ENCODE measurements around the gene GCM1. TPM values are rescaled to one million over a fixed set of nuclear protein-coding genes. Genes with fewer than 3 reads are reported as not detected.
A peak's percentile ranks its signal among the peaks of the same experiment; 100 is the strongest.

GCM1 gene
- total and polyA plus RNA-seq, 9 of the 15 experiments (the other 6 are each of a cell fraction or from before 2014, with no cell fraction given), result not detected

- DNase-seq (ENCODE audit: extremely low read depth in 1 of 4, low spot score in 3 of 4), result peak; percentile 20 to 45 (median 24)
- Histone ChIP-seq H3K4me1 (replicated peaks in 1 of 2; ENCODE audit: control insufficient read depth in 2 of 2, insufficient read depth in 2 of 2, low read length in 2 of 2) (no peaks in the 10 kb centered on the region), H3K27me3 (ENCODE audit: control insufficient read depth in 2 of 2, insufficient read depth in 2 of 2, low read length in 2 of 2) (peaks cover 33 to 41% of the 10 kb centered on the region in 2 experiments), H3K79me2 (ENCODE audit: control insufficient read depth, insufficient read depth, low read length) (no peaks in the 10 kb centered on the region), H3K36me3 (ENCODE audit: control insufficient read depth, insufficient read depth, low read length) (no peaks in the 10 kb centered on the region), H4K20me1 (replicated peaks; ENCODE audit: control insufficient read depth, insufficient read depth, low read length) (no peaks in the 10 kb centered on the region), H3K9me1 (ENCODE audit: control insufficient read depth, insufficient read depth, low read length) (no peaks in the 10 kb centered on the region), H3K4me3 (no peak overlapping the region), H2AFZ (ENCODE audit: low read depth, low read length) (no peak overlapping the region), H3K27ac (ENCODE audit: extremely low read depth, low read depth, low read length) (no peak overlapping the region), H3K9me3 (replicated peaks; ENCODE audit: control insufficient read depth, insufficient read depth, low read depth, low read length) (peaks cover under 1% of the 10 kb centered on the region; the same call in 1 of the 2 replicates), H3K4me2 (ENCODE audit: insufficient read depth, low read length) (no peak overlapping the region), H3K9ac (ENCODE audit: insufficient read depth in 1 of 2, low read depth in 2 of 2, low read length in 2 of 2) (no peak overlapping the region)
- FAIRE-seq, result peak; percentile 77
- intact Hi-C loops (cut with micrococcal nuclease) (loop anchor here (5.0 kb wide), 1 partner anchor 331 kb away; no protein-coding TSS in a partner anchor), in situ Hi-C loops (cut with MboI) (no loop called here)
- 0% methylated on average over 3 of the region's 3 CpGs for WGBS (ENCODE audit: insufficient coverage, low coverage, missing lambda C conversion rate)
- ATAC-seq, result peak; percentile 96
- CTCF ChIA-PET (ENCODE audit: low intra/inter-chr PET ratio), result interaction anchor here (1.2 kb wide), 1 partner anchor 20 kb away, joined by 4 read pairs; no protein-coding TSS in a partner anchor
- POLR2A ChIA-PET, result interaction anchor here (0.8 kb wide), 1 partner anchor 20 kb away, joined by 3 read pairs; no protein-coding TSS in a partner anchor
- no TSS peak for BruUV-seq (replicated peaks)
- peak; percentile 49; the same call in 1 of the 2 replicates for TF ChIP-seq L3MBTL2 (IDR thresholded peaks at IDR 0.05)
- TF ChIP-seq RAD21 (CRISPR knock-in tag; conservative IDR thresholded peaks at IDR 0.05 in 1 of 2, IDR thresholded peaks at IDR 0.05 in 1 of 2), result peak in 1 of 2 experiments; percentile 52; a peak in 2 of 4 replicates
- no peak for TF ChIP-seq CBX8 (IDR thresholded peaks at IDR 0.05; ENCODE audit: borderline replicate concordance, extremely low read depth, low read depth, low read length, poor library complexity, severe bottlenecking)
- no peak for TF ChIP-seq RFX5 (IDR thresholded peaks at IDR 0.05; ENCODE audit: low read depth, low read length)
- peak; percentile 53 to 63 (median 61) for TF ChIP-seq CTCF (IDR thresholded peaks at IDR 0.05 in 2 of 3, conservative IDR thresholded peaks at IDR 0.05 in 1 of 3; ENCODE audit: insufficient read depth in 2 of 3, low read depth in 1 of 3, low read length in 3 of 3)
- TF ChIP-seq REST (IDR thresholded peaks at IDR 0.05; ENCODE audit: borderline replicate concordance), result peak; percentile 12; the same call in 1 of the 2 replicates
- TF ChIP-seq REST (CRISPR knock-in tag; IDR thresholded peaks at IDR 0.05; ENCODE audit: low read depth), result no peak
- TF ChIP-seq ZBTB5 (IDR thresholded peaks at IDR 0.05), result no peak
- TF ChIP-seq SMC3 (conservative IDR thresholded peaks at IDR 0.05; ENCODE audit: insufficient read depth, low read depth, low read length), result peak; percentile 38; the same call in 1 of the 2 replicates
Measured at GRCh38 chr6:53151676-53152075, 3.0 kb upstream of the GCM1 start.
